Measurements from ENCODE around the gene LYPD6B. TPM values are rescaled to one million over a fixed set of nuclear protein-coding genes. Genes with fewer than 3 reads are reported as not detected.

The LYPD6B gene
- total and polyA plus RNA-seq, 4 donors, result 0.13 to 0.59 (median 0.14) TPM

GRCh38 chr2:149180226-149180875 is 141.9 kb downstream of the LYPD6B start:
- no peaks in the 10 kb centered on the region for H3K36me3 ChIP-seq (ENCODE audit: control insufficient read depth in 4 of 4, insufficient read depth in 3 of 4, low read depth in 1 of 4, low read length in 3 of 4)
- H3K9ac ChIP-seq (ENCODE audit: low read depth in 1 of 2, low read length in 2 of 2), result no peak overlapping the region
- TF ChIP-seq HNF4A (conservative IDR thresholded peaks at IDR 0.05), result no peak
- TF ChIP-seq SP1 (IDR thresholded peaks at IDR 0.05), result no peak
- TF ChIP-seq RAD21 (IDR thresholded peaks at IDR 0.05), result no peak
- no peak for TF ChIP-seq ATF3 (IDR thresholded peaks at IDR 0.05)
- no peak overlapping the region for H3K27ac ChIP-seq (ENCODE audit: low read depth in 1 of 2, low read length in 2 of 2)
- 84% methylated on average over 9 of the region's 9 CpGs for WGBS
- no peak for DNase-seq (ENCODE audit: low spot score)
- H3K27me3 ChIP-seq (ENCODE audit: control insufficient read depth in 4 of 4, insufficient read depth in 4 of 4, low read length in 3 of 4), result no peaks in the 10 kb centered on the region
- H3K4me1 ChIP-seq (ENCODE audit: control insufficient read depth in 4 of 4, insufficient read depth in 4 of 4, low read length in 3 of 4), result no peaks in the 10 kb centered on the region
- H3K9me3 ChIP-seq (ENCODE audit: control insufficient read depth in 4 of 4, low read length in 3 of 4), result no peaks in the 10 kb centered on the region
- no peak overlapping the region for H3K4me3 ChIP-seq (ENCODE audit: low read depth in 1 of 3, low read length in 3 of 3)

- Histone ChIP-seq H3K9me3 (ENCODE audit: control insufficient read depth in 4 of 4, low read length in 3 of 4) (no peaks in the 10 kb centered on the region), H3K4me1 (ENCODE audit: control insufficient read depth in 4 of 4, insufficient read depth in 4 of 4, low read length in 3 of 4) (no peaks in the 10 kb centered on the region), H3K4me3 (ENCODE audit: low read depth in 1 of 3, low read length in 3 of 3) (no peak overlapping the region), H3K9ac (ENCODE audit: low read depth in 1 of 2, low read length in 2 of 2) (no peak overlapping the region), H3K36me3 (ENCODE audit: control insufficient read depth in 4 of 4, insufficient read depth in 3 of 4, low read depth in 1 of 4, low read length in 3 of 4) (no peaks in the 10 kb centered on the region), H3K27me3 (ENCODE audit: control insufficient read depth in 4 of 4, insufficient read depth in 4 of 4, low read length in 3 of 4) (no peaks in the 10 kb centered on the region), H3K27ac (ENCODE audit: low read depth in 1 of 2, low read length in 2 of 2) (no peak overlapping the region)
- DNase-seq (ENCODE audit: low spot score), result no peak
- WGBS, result 95% methylated on average over 1 of the region's 1 CpG
- TF ChIP-seq MAX (IDR thresholded peaks at IDR 0.05) (no peak), EGR1 (IDR thresholded peaks at IDR 0.05; ENCODE audit: low read depth in 2 of 2) (no peak), JUND (IDR thresholded peaks at IDR 0.05) (no peak), HNF4A (conservative IDR thresholded peaks at IDR 0.05) (no peak), FOXA1 (IDR thresholded peaks at IDR 0.05) (no peak), HNF4G (IDR thresholded peaks at IDR 0.05) (no peak), RXRA (IDR thresholded peaks at IDR 0.05) (no peak), FOXA2 (IDR thresholded peaks at IDR 0.05) (no peak), YY1 (IDR thresholded peaks at IDR 0.05) (no peak)
These were observed 144.7 kb downstream of the LYPD6B start for GRCh38 chr2:149183187-149183586.

GRCh38 chr2:149184991-149185390 is 146.5 kb downstream of the LYPD6B start:
- no peak overlapping the region for H3K4me3 ChIP-seq (ENCODE audit: low read depth in 1 of 3, low read length in 3 of 3)
- H3K9me3 ChIP-seq (ENCODE audit: control insufficient read depth in 4 of 4, low read length in 3 of 4), result no peaks in the 10 kb centered on the region
- no peak for TF ChIP-seq TAF1 (conservative IDR thresholded peaks at IDR 0.05)
- TF ChIP-seq MAX (IDR thresholded peaks at IDR 0.05), result no peak
- TF ChIP-seq HNF4A (conservative IDR thresholded peaks at IDR 0.05), result no peak
- no peak for TF ChIP-seq YY1 (IDR thresholded peaks at IDR 0.05)
- TF ChIP-seq JUND (IDR thresholded peaks at IDR 0.05), result no peak
- TF ChIP-seq NR2F2 (IDR thresholded peaks at IDR 0.05), result no peak
- no peak for TF ChIP-seq ZBTB33 (IDR thresholded peaks at IDR 0.05)
- H3K4me1 ChIP-seq (ENCODE audit: control insufficient read depth in 4 of 4, insufficient read depth in 4 of 4, low read length in 3 of 4), result no peaks in the 10 kb centered on the region
- 90% methylated on average over 2 of the region's 2 CpGs for WGBS
- no peaks in the 10 kb centered on the region for H3K27me3 ChIP-seq (ENCODE audit: control insufficient read depth in 4 of 4, insufficient read depth in 4 of 4, low read length in 3 of 4)
- H3K9ac ChIP-seq (ENCODE audit: low read depth in 1 of 2, low read length in 2 of 2), result no peak overlapping the region
- DNase-seq (ENCODE audit: low spot score), result no peak
- H3K36me3 ChIP-seq (ENCODE audit: control insufficient read depth in 4 of 4, insufficient read depth in 3 of 4, low read depth in 1 of 4, low read length in 3 of 4), result no peaks in the 10 kb centered on the region
- no peak overlapping the region for H3K27ac ChIP-seq (ENCODE audit: low read depth in 1 of 2, low read length in 2 of 2)
